Skeletal muscle cell (primary cell): ENCODE measurements around the gene PSMB2.

Source experiments
- DNase-seq: peaks from one replicate; pipeline ENCODE4 v3.0.0-alpha.2; 2010; ENCODE audit warnings: low read depth
- H3K4me3 ChIP-seq: 2 replicates; pipeline ENCODE4 v1.5.1; 2011; ENCODE audit warnings: low read depth, mild to moderate bottlenecking, control low read depth, low read length, moderate library complexity

The PSMB2 gene

GRCh38 chr1:35576061-35576765 lies 65.1 kb downstream of the PSMB2 start:
- DNase-seq, result no peak
- H3K4me3 ChIP-seq, result no peak overlapping the region

- no peak overlapping the region for H3K4me3 ChIP-seq
- DNase-seq, result no peak
Measured at GRCh38 chr1:35575416-35575958, 65.8 kb downstream of the PSMB2 start.

- no peak overlapping the region for H3K4me3 ChIP-seq
- no peak for DNase-seq
Measured at GRCh38 chr1:35574655-35575415, 66.5 kb downstream of the PSMB2 start.

DNA sequence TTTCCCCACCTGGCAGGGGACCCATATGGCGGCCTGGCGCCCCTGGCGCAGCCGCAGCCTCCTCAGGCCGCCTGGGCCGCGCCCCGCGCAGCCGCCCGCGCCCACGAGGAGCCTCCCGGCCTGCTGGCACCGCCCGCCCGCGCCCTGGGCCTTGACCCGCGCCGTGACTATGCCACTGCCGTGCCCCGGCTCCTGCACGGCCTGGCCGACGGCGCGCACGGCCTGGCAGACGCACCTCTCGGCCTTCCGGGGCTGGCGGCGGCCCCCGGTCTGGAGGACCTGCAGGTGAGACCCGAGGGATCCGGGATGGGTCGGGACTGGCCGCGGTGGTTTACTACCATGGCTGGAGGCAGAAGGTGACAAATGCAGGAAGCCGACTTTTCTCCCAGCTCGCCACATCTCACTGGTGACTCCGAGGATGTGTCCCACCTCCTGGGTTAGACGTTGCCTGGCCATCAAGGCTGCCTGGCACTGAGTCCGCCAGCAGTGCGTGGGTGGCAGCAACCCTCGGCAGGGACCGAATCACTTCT lies 67.1 kb downstream of the PSMB2 start:
- H3K4me3 ChIP-seq, result no peak overlapping the region
- DNase-seq, result no peak

DNA sequence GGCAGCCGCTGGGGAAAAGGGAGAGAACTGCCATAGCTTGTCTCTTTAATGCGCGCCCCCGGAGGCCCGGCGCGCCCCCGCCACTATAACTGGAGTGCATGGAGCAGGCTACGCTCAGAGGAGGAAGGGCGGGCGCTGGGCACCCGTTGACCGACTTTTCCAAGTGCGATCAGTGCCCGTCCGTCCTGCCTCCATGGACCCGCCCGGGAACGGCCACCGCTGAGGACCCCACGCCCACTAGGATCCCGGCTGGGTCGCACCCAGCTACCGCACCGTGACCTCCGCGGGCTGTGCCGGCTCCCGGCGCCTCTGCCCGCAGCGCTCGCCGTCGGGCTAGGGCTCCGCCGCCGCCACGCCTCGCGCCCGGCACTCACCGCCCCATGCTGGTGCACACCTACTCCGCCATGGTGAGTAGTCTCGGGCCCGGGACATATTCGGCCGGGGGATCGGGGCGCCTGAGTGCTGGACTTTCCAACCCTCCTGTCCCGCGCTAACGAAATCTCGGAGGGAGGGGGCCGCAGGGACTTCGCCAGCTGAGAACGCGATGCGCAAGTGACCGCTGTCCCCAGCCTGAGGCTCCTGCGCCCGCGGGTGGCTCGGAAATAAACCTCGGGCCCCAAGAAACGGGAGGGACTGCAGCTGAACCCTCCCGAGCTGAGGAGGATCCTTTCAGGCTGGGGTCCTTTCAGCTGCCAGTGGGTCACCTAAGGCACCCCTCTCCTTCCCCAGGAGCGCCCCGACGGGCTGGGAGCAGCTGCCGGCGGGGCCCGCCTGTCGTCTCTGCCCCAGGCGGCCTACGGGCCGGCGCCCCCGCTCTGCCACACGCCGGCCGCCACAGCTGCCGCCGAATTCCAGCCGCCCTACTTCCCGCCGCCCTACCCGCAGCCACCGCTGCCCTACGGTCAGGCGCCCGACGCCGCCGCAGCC lies 67.9 kb downstream of the PSMB2 start, which contains the start of gene TFAP2E:
TSS of gene TFAP2E (plus strand) at position 117 of the 927 bp plus-strand sequence. CDS start at position 381, 264 bp downstream.
- no peak for DNase-seq
- peak within 1 kb of the TSS; percentile 51 for H3K4me3 ChIP-seq

DNA sequence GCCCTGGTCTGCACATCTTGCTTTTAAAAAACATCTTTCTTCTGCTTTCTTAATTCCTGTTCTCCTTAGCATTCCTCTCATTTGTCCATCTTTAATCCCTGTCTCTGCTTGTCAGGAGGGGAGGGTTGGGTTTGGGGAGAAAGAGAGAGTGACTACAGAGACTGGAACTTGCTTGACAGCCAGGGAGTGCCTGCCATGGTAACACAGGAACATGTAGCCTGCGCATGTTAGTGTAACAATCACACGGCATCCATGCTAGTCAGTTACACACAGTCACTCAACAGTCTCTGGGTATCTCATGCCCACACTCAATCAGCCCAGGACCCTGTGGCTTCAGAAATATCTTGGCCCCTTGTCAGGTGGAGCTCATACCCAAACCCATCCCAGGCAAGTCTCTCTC lies 69.0 kb downstream of the PSMB2 start:
- no peak overlapping the region for H3K4me3 ChIP-seq
- DNase-seq, result no peak

DNA sequence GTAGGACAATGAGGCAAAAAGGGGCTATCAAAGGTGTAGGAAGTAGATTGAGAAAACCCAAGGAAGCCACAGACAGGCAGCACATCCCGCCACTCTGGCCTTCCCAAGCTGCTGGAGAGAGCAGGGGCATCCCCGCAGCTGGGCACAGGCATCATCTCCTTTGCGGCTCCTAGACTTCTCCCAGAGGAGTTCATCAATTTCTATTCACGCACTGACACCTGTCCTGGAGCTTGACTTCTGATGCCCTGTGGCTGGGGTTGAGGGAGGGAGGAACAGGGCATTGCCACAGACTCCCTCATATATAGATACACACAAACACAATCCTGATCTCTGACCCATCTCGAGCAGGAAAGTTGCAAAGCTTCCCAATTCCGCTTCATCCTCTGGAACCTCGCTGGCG lies 70.1 kb downstream of the PSMB2 start:
- no peak for DNase-seq

DNA sequence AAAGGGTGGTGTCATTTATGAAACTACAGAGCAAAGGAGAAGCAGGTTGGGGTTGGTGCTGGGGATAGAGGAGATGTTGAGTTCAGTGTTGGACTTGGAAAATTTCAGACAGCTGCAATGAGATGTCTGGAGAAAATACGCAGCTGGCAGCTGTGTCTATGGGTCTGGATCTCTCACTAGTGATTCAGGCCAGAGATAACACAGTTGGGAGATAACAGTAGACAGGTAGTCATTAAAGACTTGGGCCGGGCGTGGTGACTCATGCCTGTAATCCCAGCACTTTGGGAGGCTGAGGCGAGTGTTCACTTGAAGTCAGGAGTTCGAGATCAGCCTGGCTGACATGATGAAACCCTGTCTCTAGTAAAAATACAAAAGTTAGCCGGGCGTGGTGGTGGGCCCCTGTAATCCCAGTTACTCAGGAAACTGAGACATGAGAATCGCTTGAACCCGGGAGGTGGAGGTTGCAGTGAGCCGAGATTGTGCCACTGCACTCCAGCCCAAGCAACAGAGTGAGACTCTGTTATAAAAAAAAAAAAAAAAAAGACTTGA lies 70.7 kb downstream of the PSMB2 start:
- H3K4me3 ChIP-seq, result no peak overlapping the region
- DNase-seq, result no peak

More for the DNA sequence above, 70.1 kb downstream of the PSMB2 start:
- H3K4me3 ChIP-seq, result no peak overlapping the region

DNA sequence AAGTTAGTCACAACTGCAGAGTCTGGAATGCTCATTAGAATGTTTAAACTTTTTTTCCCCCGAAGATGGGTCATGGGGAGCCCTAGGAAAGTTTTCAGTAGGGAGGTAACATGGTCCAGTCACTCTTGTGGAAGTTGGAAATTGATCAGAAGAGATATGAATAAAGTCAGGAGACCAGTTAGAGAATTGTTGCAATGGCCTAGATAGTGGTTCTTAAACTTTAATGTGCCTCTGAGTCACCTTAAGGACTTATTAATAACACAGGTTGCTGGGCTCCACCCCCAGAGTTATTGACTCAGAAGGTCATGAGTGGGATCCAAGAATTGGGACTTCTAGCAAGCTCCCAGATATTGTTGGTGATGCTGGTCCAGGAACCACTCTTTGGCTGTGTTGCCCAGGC lies 71.4 kb downstream of the PSMB2 start:
- no peak for DNase-seq
- H3K4me3 ChIP-seq, result no peak overlapping the region

- no peak for DNase-seq
- no peak overlapping the region for H3K4me3 ChIP-seq
Measured at GRCh38 chr1:35568975-35569395, 72.3 kb downstream of the PSMB2 start.

GRCh38 chr1:35567947-35568558 lies 73.3 kb downstream of the PSMB2 start:
- no peak for DNase-seq
- no peak overlapping the region for H3K4me3 ChIP-seq

- no peak for DNase-seq
- no peak overlapping the region for H3K4me3 ChIP-seq
Measured at GRCh38 chr1:35565742-35566133, 75.6 kb downstream of the PSMB2 start.

DNA sequence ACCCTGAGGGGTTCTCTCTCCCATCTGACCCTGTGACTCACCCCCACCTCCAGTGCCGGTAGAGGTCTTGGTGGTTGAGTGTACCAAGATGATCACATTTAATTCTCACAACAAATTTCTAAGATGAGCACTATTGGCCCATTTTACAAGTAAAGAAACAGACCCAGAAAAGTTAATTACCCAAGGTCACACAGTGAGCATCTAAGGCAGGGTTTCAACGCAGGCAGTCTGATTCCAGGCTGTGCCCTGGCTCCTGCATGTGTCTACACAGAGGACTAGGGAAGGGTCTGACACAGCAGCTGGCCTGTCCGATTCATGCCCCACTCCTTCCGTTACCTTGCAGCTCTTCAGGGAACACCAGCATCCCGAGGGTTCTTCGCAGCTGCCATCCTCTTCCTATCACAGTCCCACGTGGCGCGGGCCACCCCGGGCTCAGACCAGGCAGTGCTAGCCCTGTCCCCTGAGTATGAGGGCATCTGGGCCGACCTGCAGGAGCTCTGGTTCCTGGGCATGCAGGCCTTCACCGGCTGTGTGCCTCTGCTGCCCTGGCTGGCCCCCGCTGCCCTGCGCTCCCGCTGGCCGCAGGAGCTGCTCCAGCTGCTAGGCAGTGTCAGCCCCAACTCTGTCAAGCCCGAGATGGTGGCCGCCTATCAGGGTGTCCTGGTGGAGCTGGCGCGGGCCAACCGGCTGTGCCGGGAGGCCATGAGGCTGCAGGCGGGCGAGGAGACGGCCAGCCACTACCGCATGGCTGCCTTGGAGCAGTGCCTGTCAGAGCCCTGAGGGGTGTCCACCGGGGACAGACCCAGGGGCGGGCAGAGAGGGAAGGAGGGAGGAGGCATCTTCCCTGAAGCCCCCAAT lies 76.2 kb downstream of the PSMB2 start:
- no peak for DNase-seq
- H3K4me3 ChIP-seq, result no peak overlapping the region

DNA sequence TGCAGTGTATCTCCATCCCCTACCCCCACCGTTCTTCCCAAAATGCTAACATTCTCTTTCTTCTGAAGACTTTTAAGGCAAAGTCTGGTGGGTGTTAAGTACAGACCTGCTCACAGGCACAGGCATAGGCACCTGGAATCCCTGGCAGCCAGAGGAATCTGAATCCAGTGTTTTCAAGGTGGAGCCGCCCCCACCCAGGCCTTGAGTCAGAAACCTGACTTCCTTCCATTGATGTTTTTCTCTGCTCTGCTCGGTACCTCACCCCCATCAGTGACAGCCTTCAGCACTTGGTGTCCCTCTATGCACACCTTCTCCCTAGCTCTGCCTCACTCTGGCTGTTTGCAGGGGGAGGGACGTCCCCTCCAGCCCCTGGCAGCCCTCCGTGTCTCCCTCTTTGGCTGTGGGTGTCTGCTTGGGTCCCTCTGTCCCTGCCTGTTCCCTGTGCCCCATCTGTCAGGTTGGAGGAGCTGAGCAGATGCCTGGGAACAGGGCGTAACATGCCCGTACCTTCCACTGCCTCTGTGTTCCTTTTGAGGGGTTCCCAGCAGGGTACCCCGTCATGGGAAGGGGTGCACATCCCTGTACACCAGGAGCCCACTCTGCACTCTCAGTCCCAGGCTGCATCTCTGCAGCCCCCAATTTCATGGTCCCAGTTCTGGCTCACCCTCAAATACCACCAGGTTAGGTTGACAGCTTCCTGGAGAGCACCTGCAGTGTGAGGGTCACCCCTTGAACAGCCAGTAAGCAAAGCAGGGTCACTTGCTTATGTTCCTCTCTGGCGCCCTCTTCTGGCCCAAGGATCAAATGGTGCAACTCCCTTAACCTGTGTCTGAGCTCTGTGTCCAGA lies 77.1 kb downstream of the PSMB2 start:
- DNase-seq, result no peak
- no peak overlapping the region for H3K4me3 ChIP-seq

DNA sequence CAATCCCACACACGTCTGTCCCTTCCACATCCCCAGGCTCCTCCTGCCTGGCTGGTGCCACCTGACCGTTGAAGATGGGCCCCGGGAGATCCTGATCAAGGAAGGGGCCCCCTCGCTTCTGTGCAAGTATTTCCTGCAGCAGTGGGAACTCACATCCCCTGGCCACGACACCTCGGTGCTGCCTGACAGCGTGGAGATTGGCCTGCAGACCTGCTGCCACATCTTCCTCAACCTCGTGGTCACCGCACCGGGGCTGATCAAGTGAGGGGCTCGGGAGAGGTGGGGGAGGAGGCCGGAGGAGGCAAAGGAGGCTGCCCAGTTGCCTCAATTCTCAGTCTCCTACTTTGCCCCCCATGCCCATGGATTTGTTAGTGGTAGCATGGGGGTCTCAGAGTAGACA lies 78.2 kb downstream of the PSMB2 start:
- H3K4me3 ChIP-seq, result no peak overlapping the region

GRCh38 chr1:35561972-35562680 lies 79.2 kb downstream of the PSMB2 start:
- no peak overlapping the region for H3K4me3 ChIP-seq
- DNase-seq, result no peak

More for the DNA sequence above, 78.2 kb downstream of the PSMB2 start:
- no peak for DNase-seq
